Adrenal gland (tissue), 12 donors: Measurements from ENCODE around the gene SEPTIN10. TPM values are rescaled to one million over a fixed set of nuclear protein-coding genes. Genes with fewer than 3 reads are reported as not detected.

ENCODE experiments used
- DNase-seq, 7 donors: peaks; one replicate each; pipeline ENCODE4 v3.0.0-alpha.2; 2019 to 2020
- H3K27ac ChIP-seq, 5 donors: fragments of 200-600 bp; sonication (generic) in 4 of 5; 1 replicate in 3 of 5; 2 replicates in 2 of 5; pipeline versions ENCODE4 v1.5.1 to v1.8.0; 2016 to 2020; ENCODE audit warnings: mild to moderate bottlenecking in 1 of 5
- H3K27me3 ChIP-seq: fragments of 200-600 bp; 2 replicates; pipeline ENCODE4 v1.8.0; 2021
- H3K36me3 ChIP-seq, 2 donors: fragments of 200-600 bp; replicated peaks in 1 of 2; 1 replicate in 1 of 2; 2 replicates in 1 of 2; pipeline versions ENCODE4 v1.5.1 to v1.8.0; 2018 to 2022
- H3K4me1 ChIP-seq, 2 donors: fragments of 200-600 bp; replicated peaks in 1 of 2; 1 replicate in 1 of 2; 2 replicates in 1 of 2; pipeline versions ENCODE4 v1.5.1 to v1.8.0; 2018 to 2021
- H3K4me3 ChIP-seq, 4 donors: fragments of 200-600 bp; sonication (generic) in 3 of 4; one replicate each; pipeline ENCODE4 v1.5.1; 2016 to 2018
- H3K9me3 ChIP-seq, 3 donors: fragments of 200-600 bp; sonication (generic) in 1 of 3; replicated peaks in 1 of 3; 1 replicate in 2 of 3; 2 replicates in 1 of 3; pipeline versions ENCODE4 v1.5.1 to v1.8.0; 2016 to 2021
- POLR2A ChIP-seq, 2 donors: fragments of 450-650 bp; IDR thresholded peaks; one replicate each; pipeline ENCODE4 v1.6.1; 2017; ENCODE audit warnings: antibody characterized with exemption in 2 of 2, mild to moderate bottlenecking in 2 of 2, moderate library complexity in 1 of 2
- WGBS, 4 donors: extraction: QIAGEN DNeasy Blood & Tissue Kit in 2 of 4; methylation state at CpG; one replicate each; pipeline versions ENCODE4 v1.1.5 to v1.1.7; 2013 to 2017; 5-methylcytosine and 5-hydroxymethylcytosine counted together
- intact Hi-C, 2 donors: fragments of 100-400 bp; cut with DNase I; formaldehyde crosslinking; loops; one replicate each; pipeline versions ENCODE4 v1.14.1 to v1.15.0; 2022 to 2023
- polyA plus RNA-seq, 3 donors: library from polyadenylated mRNA; stranded (reverse); fragments of 200-250 nt in 2 of 3; fragments of 350-450 nt in 1 of 3; fragmentation: Illumina TruSeq in 1 of 3; extraction: RNeasy Lipid Tissue Mini Kit (QIAGEN cat#74804) in 1 of 3; gene quantifications; one replicate each; pipeline ENCODE4 v1.2.3, GENCODE V29; 2013 to 2014
- total RNA-seq, 9 donors: library from RNA; depleted of rRNA in 4 of 9; stranded (reverse); fragments of >200 nt in 4 of 9; fragments of 120-200 nt in 1 of 9; fragmentation: NEBNext Ultra II Directional in 1 of 9; extraction: Animal tissue kit (Norgen Biotek cat#: 25700) in 1 of 9; gene quantifications; one replicate each; pipeline versions ENCODE4 v1.1.0 to v1.2.4, GENCODE V29; 2013 to 2023
- TF ChIP-seq, protein P1 (sequence below), 6 experiments: fragments of 450-650 bp in 4 of 6; fragments of 200-600 bp in 2 of 6; sonication (generic) in 1 of 6; IDR thresholded peaks; 1 replicate in 5 of 6; 2 replicates in 1 of 6; pipeline versions ENCODE4 v1.5.1 to v1.8.0; 2016 to 2021; ENCODE audit warnings: antibody characterized with exemption in 6 of 6, mild to moderate bottlenecking in 2 of 6, moderate library complexity in 1 of 6
- donor health status: healthy with polysubstance abuse.
- donor health status: Bipolar disorder and iron deficiency.
- donor health status: DM: yes; HTN: yes; CAD: no.
- donor health status: DM: no; HTN: no; CAD: no.
- donor health status: DM: no; HTN: no; CAD: no.
- donor health status: DM: yes; HTN: yes; CAD: no.

SEPTIN10 gene
- total and polyA plus RNA-seq, 12 donors = 18.1 to 91.3 (median 44.8) TPM

DNA sequence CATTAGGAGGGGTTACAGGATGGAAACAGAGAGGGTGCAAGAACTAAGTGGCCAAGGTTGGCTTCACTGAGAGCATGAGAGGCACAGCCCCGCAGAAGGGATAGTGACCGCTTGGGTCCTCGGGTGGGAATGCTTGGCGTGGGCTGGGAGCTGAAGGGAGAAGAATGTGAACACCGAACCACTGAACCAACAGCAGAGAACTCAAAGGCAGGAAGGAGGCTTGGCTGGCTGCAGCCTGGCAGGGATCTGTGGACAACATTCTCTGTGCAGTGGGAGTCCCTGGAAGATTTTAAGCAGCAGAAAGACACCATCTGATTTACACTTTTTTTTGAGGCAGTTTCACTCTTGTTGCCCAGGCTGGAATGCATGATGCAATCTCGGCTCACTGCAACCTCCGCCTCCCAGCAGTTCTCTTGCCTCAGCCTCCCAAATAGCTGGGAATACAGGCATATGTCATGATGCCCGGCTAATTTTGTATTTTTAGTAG, 34.3 kb upstream of the SEPTIN10 start:
- no peaks in the 10 kb centered on the region for H3K36me3 ChIP-seq
- DNase-seq = no peak
- intact Hi-C loops = no loop called here
- H3K27me3 ChIP-seq = no peaks in the 10 kb centered on the region
- WGBS, 4 donors = 86 to 92% (median 88%) methylated on average over 8 of the region's 8 CpGs
- no peak overlapping the region for H3K4me3 ChIP-seq
- H3K4me1 ChIP-seq = peaks cover 0 to 12% of the 10 kb centered on the region in 2 donors
- H3K9me3 ChIP-seq = no peaks in the 10 kb centered on the region
- TF ChIP-seq, protein P1, sequence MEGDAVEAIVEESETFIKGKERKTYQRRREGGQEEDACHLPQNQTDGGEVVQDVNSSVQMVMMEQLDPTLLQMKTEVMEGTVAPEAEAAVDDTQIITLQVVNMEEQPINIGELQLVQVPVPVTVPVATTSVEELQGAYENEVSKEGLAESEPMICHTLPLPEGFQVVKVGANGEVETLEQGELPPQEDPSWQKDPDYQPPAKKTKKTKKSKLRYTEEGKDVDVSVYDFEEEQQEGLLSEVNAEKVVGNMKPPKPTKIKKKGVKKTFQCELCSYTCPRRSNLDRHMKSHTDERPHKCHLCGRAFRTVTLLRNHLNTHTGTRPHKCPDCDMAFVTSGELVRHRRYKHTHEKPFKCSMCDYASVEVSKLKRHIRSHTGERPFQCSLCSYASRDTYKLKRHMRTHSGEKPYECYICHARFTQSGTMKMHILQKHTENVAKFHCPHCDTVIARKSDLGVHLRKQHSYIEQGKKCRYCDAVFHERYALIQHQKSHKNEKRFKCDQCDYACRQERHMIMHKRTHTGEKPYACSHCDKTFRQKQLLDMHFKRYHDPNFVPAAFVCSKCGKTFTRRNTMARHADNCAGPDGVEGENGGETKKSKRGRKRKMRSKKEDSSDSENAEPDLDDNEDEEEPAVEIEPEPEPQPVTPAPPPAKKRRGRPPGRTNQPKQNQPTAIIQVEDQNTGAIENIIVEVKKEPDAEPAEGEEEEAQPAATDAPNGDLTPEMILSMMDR (IDR thresholded peaks at IDR 0.05) = no peak
- no peak for TF ChIP-seq POLR2A (IDR thresholded peaks at IDR 0.05)
- H3K27ac ChIP-seq = no peak overlapping the region

DNA sequence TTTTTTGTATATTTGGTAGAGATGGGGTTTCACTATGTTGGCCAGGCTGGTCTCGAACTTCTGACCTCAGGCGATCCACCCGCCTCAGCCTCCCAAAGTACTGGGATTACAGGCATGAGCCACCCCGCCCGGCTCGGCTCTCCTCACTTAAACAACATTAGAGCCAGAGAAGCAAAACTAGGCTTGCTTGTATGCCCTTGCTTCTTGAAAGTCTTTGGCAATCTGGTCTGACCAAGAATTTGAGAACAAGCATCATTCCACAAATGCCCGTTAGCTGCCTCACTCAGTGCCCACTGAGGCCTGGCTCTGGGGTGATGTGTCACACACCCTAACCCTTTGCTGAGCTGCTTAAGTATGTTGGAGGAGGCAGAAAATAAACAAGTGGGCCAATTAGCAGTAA, 33.9 kb upstream of the SEPTIN10 start:
- no peak for DNase-seq
- 88 to 95% (median 94%) methylated on average over 7 of the region's 7 CpGs for WGBS, 4 donors
- TF ChIP-seq, protein P1 (IDR thresholded peaks at IDR 0.05) = no peak
- TF ChIP-seq POLR2A (IDR thresholded peaks at IDR 0.05) = no peak
- no peaks in the 10 kb centered on the region for H3K27me3 ChIP-seq
- H3K9me3 ChIP-seq = no peaks in the 10 kb centered on the region
- peaks cover 0 to 12% of the 10 kb centered on the region in 2 donors for H3K4me1 ChIP-seq
- intact Hi-C loops = no loop called here
- no peak overlapping the region for H3K4me3 ChIP-seq
- no peak overlapping the region for H3K27ac ChIP-seq
- no peaks in the 10 kb centered on the region for H3K36me3 ChIP-seq

DNA sequence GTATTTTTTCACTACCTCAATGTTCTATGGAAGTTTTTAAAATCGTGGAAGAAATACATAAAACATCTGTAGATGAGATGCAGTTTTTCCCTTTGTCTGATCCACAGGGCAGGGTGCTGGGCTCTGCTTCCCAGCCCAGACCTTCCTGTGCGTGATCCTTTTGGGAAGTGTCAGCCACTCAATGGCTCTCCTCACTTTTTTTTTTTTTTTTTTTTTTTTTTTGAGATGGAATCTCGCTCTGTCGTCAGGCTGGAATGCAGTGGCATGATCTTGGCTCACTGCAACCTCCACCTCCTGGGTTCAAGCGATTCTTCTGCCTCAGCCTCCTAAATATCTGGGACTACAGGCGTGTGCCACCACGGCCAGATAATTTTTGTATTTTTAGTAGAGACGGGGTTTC, 33.2 kb upstream of the SEPTIN10 start:
- Histone ChIP-seq H3K36me3 (no peaks in the 10 kb centered on the region), H3K27ac (no peak overlapping the region), H3K4me1 (peaks cover 0 to 12% of the 10 kb centered on the region in 2 donors), H3K27me3 (no peaks in the 10 kb centered on the region), H3K4me3 (no peak overlapping the region), H3K9me3 (no peaks in the 10 kb centered on the region)
- intact Hi-C loops = no loop called here
- 81 to 90% (median 87%) methylated on average over 8 of the region's 8 CpGs for WGBS, 4 donors
- DNase-seq = no peak
- no peak for TF ChIP-seq POLR2A (IDR thresholded peaks at IDR 0.05)
- TF ChIP-seq, protein P1 (IDR thresholded peaks at IDR 0.05) = no peak

DNA sequence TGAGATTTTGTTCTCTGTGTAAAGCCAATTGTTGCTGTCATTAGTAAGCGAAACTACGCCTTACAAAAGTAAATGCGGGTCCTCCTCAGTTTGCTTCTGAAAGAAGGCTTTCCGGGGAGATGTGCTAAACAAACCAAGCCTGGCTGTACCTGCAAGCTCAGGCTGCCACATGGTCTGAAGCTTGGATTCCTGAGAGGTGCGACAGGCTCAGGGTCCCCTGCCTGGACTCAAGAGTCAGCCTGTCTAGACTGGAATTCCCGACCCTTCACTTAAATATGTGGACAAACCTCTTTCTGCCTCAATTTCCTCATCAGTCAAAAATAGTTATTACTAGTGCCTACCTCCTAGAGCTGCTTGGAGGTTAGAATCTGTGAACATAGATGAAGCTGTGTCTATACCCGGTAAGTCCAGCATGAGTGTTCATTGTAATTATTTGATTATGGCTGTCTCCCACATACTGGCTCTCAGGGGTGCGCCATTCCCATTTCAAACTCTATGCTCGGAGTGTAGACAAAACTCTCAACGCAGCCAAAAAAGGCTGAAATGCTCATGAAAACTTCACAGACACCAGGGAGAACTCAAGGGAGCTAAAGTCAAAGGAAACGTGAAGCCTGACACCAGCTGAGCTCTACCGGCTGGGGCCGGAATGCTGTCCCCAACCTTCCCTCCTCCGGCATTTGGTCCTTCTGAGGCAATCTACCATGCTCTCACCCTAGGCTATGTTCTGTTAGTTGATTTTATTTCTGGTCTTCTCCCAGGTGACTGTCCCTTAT, 31.8 kb upstream of the SEPTIN10 start:
- WGBS, 4 donors = 89 to 95% (median 93%) methylated on average over 13 to 14 of the region's 14 CpGs
- H3K27ac ChIP-seq = no peak overlapping the region
- DNase-seq = no peak

More for the DNA sequence above, 31.8 kb upstream of the SEPTIN10 start:
- no peak for TF ChIP-seq POLR2A (IDR thresholded peaks at IDR 0.05)
- TF ChIP-seq, protein P1 (IDR thresholded peaks at IDR 0.05) = no peak
- Histone ChIP-seq H3K36me3 (no peaks in the 10 kb centered on the region), H3K4me1 (peaks cover 0 to 12% of the 10 kb centered on the region in 2 donors), H3K27me3 (no peaks in the 10 kb centered on the region), H3K9me3 (no peaks in the 10 kb centered on the region), H3K4me3 (no peak overlapping the region)
- intact Hi-C loops = no loop called here
